GM12892 (cell line): ENCODE data around the gene MCM9.

Source experiments
- POLR2A ChIP-seq: IDR thresholded peaks from 2 replicates; pipeline ENCODE4 v1.6.1; 2011; ENCODE audit warnings: low read depth, low read length, control low read depth
- POLR2AphosphoS5 ChIP-seq: IDR thresholded peaks from 2 replicates; pipeline ENCODE4 v1.6.1; 2011; ENCODE audit warnings: low read depth, low read length, control low read depth
- TAF1 ChIP-seq: IDR thresholded peaks from 2 replicates; pipeline ENCODE4 v1.6.1; 2011; ENCODE audit warnings: low read depth, mild to moderate bottlenecking, control low read depth, low read length, borderline replicate concordance

DNA sequence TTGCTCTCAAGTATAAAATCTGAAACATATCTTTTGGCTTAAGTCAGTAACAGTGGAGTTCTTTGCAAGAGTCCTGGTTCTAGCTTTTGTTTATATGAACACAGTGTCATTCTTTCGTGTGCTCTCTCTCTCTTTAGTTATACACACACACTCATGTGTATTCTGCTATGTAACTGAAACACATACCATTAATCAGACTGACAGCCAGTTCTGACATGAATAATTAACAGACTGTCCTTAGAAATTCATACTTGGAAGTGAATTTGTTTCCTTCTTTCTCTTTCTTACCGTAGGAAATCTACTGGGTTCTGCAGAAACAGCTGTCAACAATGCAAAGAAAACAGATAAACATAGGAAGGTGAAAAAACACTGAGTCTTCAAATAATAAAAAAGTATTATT, 2.5 kb downstream of the MCM9 start:
- no peak for TF ChIP-seq POLR2A
- TF ChIP-seq POLR2AphosphoS5 = no peak
- TF ChIP-seq TAF1 = no peak
